Measurements from ENCODE around the gene PCDHGA11. TPM values are rescaled to one million over a fixed set of nuclear protein-coding genes. Genes with fewer than 3 reads are reported as not detected.
"Not testable (repeated sequence)": the region's sequence is repeated elsewhere in the genome, so short reads cannot be mapped to it uniquely, and the experiment has no call there.

PCDHGA11 gene
- total RNA-seq, 3 donors from 2014 or later (not counting 1 experiment from before 2014, with no cell fraction given) = 0.40 to 1.2 (median 0.83) TPM

DNA sequence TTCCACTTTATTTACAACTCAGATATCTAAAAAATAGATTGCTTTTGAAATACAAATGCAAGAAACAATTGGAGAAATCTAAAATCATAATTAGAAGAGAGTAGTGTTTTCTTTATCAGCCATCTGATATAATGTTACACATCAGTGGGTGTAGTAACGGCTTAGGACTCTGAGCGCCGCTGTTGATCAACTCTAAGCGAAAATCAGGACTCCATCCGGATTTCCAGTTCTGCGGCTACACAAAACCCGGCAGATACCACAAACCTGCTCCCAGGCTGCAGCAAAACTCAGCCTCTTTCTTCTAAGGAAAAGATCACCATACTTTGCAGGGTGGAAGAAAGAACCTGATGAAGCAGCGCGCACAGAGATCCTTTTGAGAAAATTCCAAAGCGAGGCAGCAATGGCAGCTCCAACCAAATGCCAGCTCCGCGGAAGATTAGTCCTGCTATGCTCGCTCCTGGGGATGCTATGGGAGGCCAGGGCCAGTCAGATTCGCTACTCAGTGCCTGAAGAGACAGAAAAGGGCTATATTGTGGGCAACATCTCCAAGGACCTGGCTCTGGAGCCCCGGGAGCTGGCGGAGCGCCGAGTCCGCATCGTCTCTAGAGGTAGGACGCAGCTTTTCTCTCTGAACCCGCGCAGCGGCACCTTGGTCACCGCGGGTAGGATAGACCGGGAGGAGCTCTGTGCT is 18.2 kb upstream of the PCDHGA11 start, which contains the start of gene PCDHGA9:
Gene PCDHGA9 (plus strand): TSS at position 226 of the 691 bp plus-strand sequence. CDS start 175 bp downstream, at position 401.
- peak within 1 kb of the TSS; percentile 1 for H3K4me3 ChIP-seq (ENCODE audit: low read length)

DNA sequence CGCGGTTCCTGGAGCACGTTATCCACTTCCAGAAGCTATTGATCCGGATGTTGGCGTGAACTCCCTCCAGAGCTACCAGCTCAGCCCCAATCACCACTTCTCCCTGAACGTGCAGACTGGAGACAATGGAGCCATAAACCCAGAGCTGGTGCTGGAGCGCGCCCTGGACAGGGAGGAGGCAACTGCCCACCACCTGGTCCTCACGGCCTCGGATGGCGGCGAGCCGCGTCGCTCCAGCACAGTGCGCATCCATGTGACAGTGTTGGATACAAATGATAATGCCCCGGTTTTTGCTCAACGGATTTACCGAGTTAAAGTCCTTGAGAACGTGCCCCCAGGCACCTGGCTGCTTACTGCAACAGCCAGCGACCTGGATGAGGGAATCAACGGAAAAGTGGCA is 17.5 kb upstream of the PCDHGA11 start:
- H3K27me3 Mint-ChIP-seq (ENCODE audit: low read depth in 2 of 2) = peaks cover 57 to 59% of the 10 kb centered on the region in 2 donors
- 40% methylated on average over 22 of the region's 22 CpGs for WGBS (ENCODE audit: insufficient coverage)
- H3K4me3 Mint-ChIP-seq = peak overlapping the region; percentile 85
- Histone ChIP-seq H3K27ac (ENCODE audit: low read length) (no peak overlapping the region), H3K27me3 (ENCODE audit: control insufficient read depth, insufficient read depth, low read length) (peaks cover 59% of the 10 kb centered on the region), H3K9me3 (ENCODE audit: control insufficient read depth, insufficient read depth, low read length) (peaks cover 30% of the 10 kb centered on the region), H3K4me1 (ENCODE audit: control insufficient read depth, insufficient read depth, low read length) (peaks cover 11% of the 10 kb centered on the region), H3K4me3 (ENCODE audit: low read length) (no peak overlapping the region), H3K36me3 (ENCODE audit: control insufficient read depth, insufficient read depth, low read length) (no peaks in the 10 kb centered on the region)
- peaks cover 5% of the 10 kb centered on the region for H3K36me3 Mint-ChIP-seq
- H3K9me3 Mint-ChIP-seq = peaks cover 0 to 5% of the 10 kb centered on the region in 2 donors
- ATAC-seq = no peak
- no peak for DNase-seq
- no peak overlapping the region for H3K27ac Mint-ChIP-seq
- intact Hi-C loops (cut with micrococcal nuclease) = no loop called here
- H3K4me1 Mint-ChIP-seq = peaks cover 12 to 22% of the 10 kb centered on the region in 2 donors
- no peak for TF ChIP-seq CTCF (IDR thresholded peaks at IDR 0.05)

More for the DNA sequence above, 18.2 kb upstream of the PCDHGA11 start, which contains the start of gene PCDHGA9:
- ATAC-seq (peak in 2 of 3 donors; percentile 39 to 54), DNase-seq (peak in 1 of 2 donors; percentile 28)
- intact Hi-C loops (cut with micrococcal nuclease) = no loop called here
- H3K36me3 ChIP-seq (ENCODE audit: control insufficient read depth, insufficient read depth, low read length) = no peaks in the 10 kb centered on the region
- peaks cover 10 to 15% of the 10 kb centered on the region in 2 donors for H3K4me1 Mint-ChIP-seq
- no peak within 1 kb of the TSS for H3K27ac Mint-ChIP-seq
- H3K9me3 ChIP-seq (ENCODE audit: control insufficient read depth, insufficient read depth, low read length) = peaks cover 27% of the 10 kb centered on the region
- peak within 1 kb of the TSS; percentile 85 for H3K4me3 Mint-ChIP-seq
- TF ChIP-seq CTCF (IDR thresholded peaks at IDR 0.05) = peak; percentile 42
- peaks cover 55% of the 10 kb centered on the region for H3K27me3 ChIP-seq (ENCODE audit: control insufficient read depth, insufficient read depth, low read length)
- H3K27ac ChIP-seq (ENCODE audit: low read length) = no peak within 1 kb of the TSS
- WGBS (ENCODE audit: insufficient coverage) = 22% methylated on average over 27 of the region's 27 CpGs
- no peaks in the 10 kb centered on the region for H3K36me3 Mint-ChIP-seq
- H3K27me3 Mint-ChIP-seq (ENCODE audit: low read depth in 2 of 2) = peaks cover 52 to 55% of the 10 kb centered on the region in 2 donors
- peaks cover 5% of the 10 kb centered on the region for H3K4me1 ChIP-seq (ENCODE audit: control insufficient read depth, insufficient read depth, low read length)
- H3K9me3 Mint-ChIP-seq = peaks cover 0 to 2% of the 10 kb centered on the region in 2 donors

DNA sequence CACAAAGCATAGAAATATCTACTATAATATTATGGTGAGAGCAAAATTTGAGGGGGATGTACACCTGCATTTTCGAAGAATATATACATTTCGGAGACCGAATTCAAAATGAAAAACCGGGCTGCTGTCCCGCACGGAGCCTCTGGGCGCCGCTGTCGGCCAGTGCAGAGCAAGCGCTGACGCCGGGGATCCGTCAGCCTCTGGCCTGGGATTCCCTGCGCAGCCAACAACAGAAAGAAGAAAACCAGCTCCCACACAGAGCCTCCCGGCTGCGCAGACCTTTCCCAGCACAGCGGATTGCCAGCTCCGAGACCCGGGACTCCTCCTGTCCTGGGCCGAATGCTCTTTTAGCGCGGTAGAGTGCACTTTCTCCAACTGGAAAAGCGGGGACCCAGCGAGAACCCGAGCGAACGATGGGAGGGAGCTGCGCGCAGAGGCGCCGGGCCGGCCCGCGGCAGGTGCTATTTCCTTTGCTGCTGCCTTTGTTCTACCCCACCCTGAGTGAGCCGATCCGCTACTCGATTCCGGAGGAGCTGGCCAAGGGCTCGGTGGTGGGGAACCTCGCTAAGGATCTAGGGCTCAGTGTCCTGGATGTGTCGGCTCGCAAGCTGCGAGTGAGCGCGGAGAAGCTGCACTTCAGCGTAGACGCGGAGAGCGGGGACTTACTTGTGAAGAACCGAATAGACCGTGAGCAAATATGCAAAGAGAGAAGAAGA is 12.9 kb upstream of the PCDHGA11 start, which contains the start of gene PCDHGB6:
Gene PCDHGB6 (plus strand): TSS at position 232 of the 716 bp plus-strand sequence. CDS start 182 bp downstream, at position 414.
- Mint-ChIP-seq H3K4me3 (peak within 1 kb of the TSS; percentile 87), H3K36me3 (peaks cover 21% of the 10 kb centered on the region), H3K27me3 (ENCODE audit: low read depth in 2 of 2) (peaks cover 44 to 49% of the 10 kb centered on the region in 2 donors), H3K4me1 (peaks cover 17 to 33% of the 10 kb centered on the region in 2 donors), H3K27ac (peak within 1 kb of the TSS; percentile 74 to 80)
- H3K9me3 Mint-ChIP-seq; H3K36me3 ChIP-seq (ENCODE audit: control insufficient read depth, insufficient read depth, low read length); intact Hi-C loops (cut with micrococcal nuclease): not testable (repeated sequence)
- Histone ChIP-seq H3K9me3 (ENCODE audit: control insufficient read depth, insufficient read depth, low read length) (peaks cover 25% of the 10 kb centered on the region), H3K27me3 (ENCODE audit: control insufficient read depth, insufficient read depth, low read length) (peaks cover 57% of the 10 kb centered on the region), H3K4me1 (ENCODE audit: control insufficient read depth, insufficient read depth, low read length) (peaks cover 13% of the 10 kb centered on the region), H3K4me3 (ENCODE audit: low read length) (peak within 1 kb of the TSS; percentile 25), H3K27ac (ENCODE audit: low read length) (peak within 1 kb of the TSS; percentile 42)
- 14% methylated on average over 46 of the region's 51 CpGs for WGBS (ENCODE audit: insufficient coverage)
- TF ChIP-seq CTCF (IDR thresholded peaks at IDR 0.05) = peak; percentile 54
- ATAC-seq = peak; percentile 77 to 82 (median 80)
- peak; percentile 43 to 49 for DNase-seq

Data from natural killer cell (primary cell).